ENCODE results near the gene CDK17.

DNA sequence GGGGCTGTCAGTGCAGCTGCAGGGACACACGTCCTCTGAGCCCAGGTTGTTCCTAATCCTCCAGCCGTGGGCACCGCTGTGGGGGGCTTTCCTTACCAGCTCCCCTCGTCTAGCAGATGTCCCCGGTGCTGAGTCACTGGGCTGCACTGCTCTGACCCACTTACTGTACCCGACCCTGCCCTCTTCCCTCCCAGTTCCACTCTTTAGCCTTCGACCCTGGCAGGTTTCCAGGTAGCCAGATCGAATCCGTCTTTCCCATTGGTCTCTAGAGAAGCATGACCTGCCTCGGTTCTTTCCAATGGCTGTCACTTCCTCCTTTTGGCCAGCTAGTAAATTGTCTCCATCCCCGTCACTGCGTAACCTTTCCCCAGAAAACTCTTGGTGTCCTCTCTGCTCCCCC lies 157.6 kb downstream of the CDK17 start:
- TF ChIP-seq, protein P1, sequence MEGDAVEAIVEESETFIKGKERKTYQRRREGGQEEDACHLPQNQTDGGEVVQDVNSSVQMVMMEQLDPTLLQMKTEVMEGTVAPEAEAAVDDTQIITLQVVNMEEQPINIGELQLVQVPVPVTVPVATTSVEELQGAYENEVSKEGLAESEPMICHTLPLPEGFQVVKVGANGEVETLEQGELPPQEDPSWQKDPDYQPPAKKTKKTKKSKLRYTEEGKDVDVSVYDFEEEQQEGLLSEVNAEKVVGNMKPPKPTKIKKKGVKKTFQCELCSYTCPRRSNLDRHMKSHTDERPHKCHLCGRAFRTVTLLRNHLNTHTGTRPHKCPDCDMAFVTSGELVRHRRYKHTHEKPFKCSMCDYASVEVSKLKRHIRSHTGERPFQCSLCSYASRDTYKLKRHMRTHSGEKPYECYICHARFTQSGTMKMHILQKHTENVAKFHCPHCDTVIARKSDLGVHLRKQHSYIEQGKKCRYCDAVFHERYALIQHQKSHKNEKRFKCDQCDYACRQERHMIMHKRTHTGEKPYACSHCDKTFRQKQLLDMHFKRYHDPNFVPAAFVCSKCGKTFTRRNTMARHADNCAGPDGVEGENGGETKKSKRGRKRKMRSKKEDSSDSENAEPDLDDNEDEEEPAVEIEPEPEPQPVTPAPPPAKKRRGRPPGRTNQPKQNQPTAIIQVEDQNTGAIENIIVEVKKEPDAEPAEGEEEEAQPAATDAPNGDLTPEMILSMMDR (IDR thresholded peaks at IDR 0.05; ENCODE audit: control extremely low read depth in 1 of 3, insufficient read depth in 1 of 3, low read depth in 1 of 3, low read length in 3 of 3), result no peak
- TF ChIP-seq ZNF274 (IDR thresholded peaks at IDR 0.05; ENCODE audit: borderline replicate concordance, extremely low read depth, low read length) (no peak), POLR2AphosphoS5 (IDR thresholded peaks at IDR 0.05; ENCODE audit: low read depth, low read length) (no peak), RFX5 (IDR thresholded peaks at IDR 0.05; ENCODE audit: borderline replicate concordance, low read depth, low read length) (no peak), EP300 (IDR thresholded peaks at IDR 0.05; ENCODE audit: borderline replicate concordance in 1 of 2, low read depth in 2 of 2, low read length in 2 of 2) (no peak)
